GM23338 (cell line): ENCODE results near the gene KCNK16. TPM values are rescaled to one million over a fixed set of nuclear protein-coding genes. Genes with fewer than 3 reads are reported as not detected.

Experiments
- ATAC-seq: fragments of 200-7000 bp; cut with Tn5 transposase; 3 replicates; pipeline ENCODE4 v1.9.1; 2020
- DNase-seq: peaks from one replicate; pipeline ENCODE4 v3.0.0-alpha.2; 2015; ENCODE audit warnings: low spot score
- H2AFZ ChIP-seq: fragments of 200-600 bp; sonication (generic); 2 replicates; pipeline ENCODE4 v1.8.0; 2016; ENCODE audit warnings: antibody characterized with exemption, mild to moderate bottlenecking, moderate library complexity
- H3F3A ChIP-seq: fragments of 200-600 bp; sonication (generic); replicated peaks from 2 replicates; pipeline ENCODE4 v1.8.0; 2017; ENCODE audit warnings: antibody characterized with exemption, mixed run types, low read depth
- H3K27ac ChIP-seq: fragments of 200-600 bp; sonication (generic); 2 replicates; pipeline ENCODE4 v1.6.1; 2016; ENCODE audit warnings: low read depth
- H3K27me3 ChIP-seq: fragments of 200-600 bp; sonication (generic); 2 replicates; pipeline ENCODE4 v1.8.0; 2016; ENCODE audit warnings: mild to moderate bottlenecking, mixed run types, moderate library complexity; ENCODE audit not compliant: insufficient read depth
- H3K36me3 ChIP-seq: fragments of 200-600 bp; sonication (generic); 2 replicates; pipeline ENCODE4 v1.8.0; 2016; ENCODE audit warnings: mild to moderate bottlenecking; ENCODE audit not compliant: insufficient read depth
- H3K4me1 ChIP-seq: fragments of 200-600 bp; sonication (generic); 2 replicates; pipeline ENCODE4 v1.8.0; 2016; ENCODE audit warnings: mild to moderate bottlenecking, moderate library complexity; ENCODE audit not compliant: insufficient read depth
- H3K4me2 ChIP-seq: fragments of 200-600 bp; sonication (generic); 2 replicates; pipeline ENCODE4 v1.7.1; 2017; ENCODE audit warnings: mixed run types
- H3K4me3 ChIP-seq: fragments of 200-600 bp; sonication (generic); 2 replicates; pipeline ENCODE4 v1.6.1; 2016; ENCODE audit warnings: mixed run types
- H3K79me2 ChIP-seq: fragments of 200-600 bp; sonication (generic); replicated peaks from 2 replicates; pipeline ENCODE4 v1.8.0; 2017; ENCODE audit warnings: mild to moderate bottlenecking; ENCODE audit not compliant: insufficient read depth
- H3K9me2 ChIP-seq: fragments of 200-600 bp; sonication (generic); 2 replicates; pipeline ENCODE4 v1.8.0; 2017; ENCODE audit not compliant: insufficient read depth
- H4K20me1 ChIP-seq: fragments of 200-600 bp; sonication (generic); replicated peaks from 2 replicates; pipeline ENCODE4 v1.8.0; 2017; ENCODE audit warnings: mild to moderate bottlenecking; ENCODE audit not compliant: insufficient read depth
- H3K27ac Mint-ChIP-seq: 2 replicates; pipeline ENCODE4 v1.8.0; 2020; ENCODE audit warnings: inconsistent platforms, mild to moderate bottlenecking, moderate library complexity, mixed read lengths
- H3K27me3 Mint-ChIP-seq: 3 replicates; pipeline ENCODE4 v1.8.0; 2022; ENCODE audit warnings: low read depth, mild to moderate bottlenecking, moderate library complexity, mixed read lengths, inconsistent platforms; ENCODE audit not compliant: insufficient read depth, poor library complexity
- H3K36me3 Mint-ChIP-seq: 3 replicates; pipeline ENCODE4 v1.8.0; 2021; ENCODE audit warnings: low read depth, mild to moderate bottlenecking, inconsistent platforms, moderate library complexity, mixed read lengths
- H3K4me1 Mint-ChIP-seq: 3 replicates; pipeline ENCODE4 v1.8.0; 2020; ENCODE audit warnings: mild to moderate bottlenecking, inconsistent platforms, mixed read lengths
- H3K4me3 Mint-ChIP-seq: 3 replicates; pipeline ENCODE4 v1.8.0; 2021; ENCODE audit warnings: moderate library complexity, mild to moderate bottlenecking, inconsistent platforms, mixed read lengths
- H3K9me3 Mint-ChIP-seq: 3 replicates; pipeline ENCODE4 v1.8.0; 2020; ENCODE audit warnings: moderate library complexity, mild to moderate bottlenecking, inconsistent platforms, mixed read lengths
- CTCF ChIP-seq, 2 experiments: fragments of 200-600 bp in 1 of 2; sonication (generic) in 1 of 2; conservative IDR thresholded peaks; 2 replicates each; pipeline versions ENCODE4 v1.5.1 to v1.6.1; 2016 to 2017; ENCODE audit warnings: antibody characterized with exemption in 2 of 2, low read depth in 2 of 2, mild to moderate bottlenecking in 2 of 2, moderate library complexity in 1 of 2
- JUNB ChIP-seq: IDR thresholded peaks from one replicate; pipeline ENCODE4 v1.6.1; 2016; ENCODE audit warnings: antibody characterized with exemption; ENCODE audit not compliant: unreplicated experiment
- NANOG ChIP-seq: IDR thresholded peaks from 2 replicates; pipeline ENCODE4 v1.6.1; 2016; ENCODE audit warnings: antibody characterized with exemption, borderline replicate concordance
- ZNF462 ChIP-seq: fragments of 250-450 bp; sonication (Bioruptor Pico); IDR thresholded peaks from 2 replicates; pipeline ENCODE4 v1.5.0; 2020; ENCODE audit warnings: mild to moderate bottlenecking, moderate library complexity
- polyA plus RNA-seq: library from polyadenylated mRNA; unstranded; fragments of >200 nt; fragmentation: Nextera tagmentation; extraction: Ambion mirVana; gene quantifications from 2 replicates; pipeline ENCODE4 v1.2.1, GENCODE V29; 2016
- total RNA-seq: library from RNA; depleted of rRNA; stranded (reverse); fragments of >200 nt; shearing (Covaris generic); gene quantifications from 2 replicates; pipeline ENCODE4 v1.2.3, GENCODE V29; 2014

KCNK16 gene
- total and polyA plus RNA-seq, 2 experiments from 2014 or later, result not detected

- Histone ChIP-seq H3K4me1 (no peaks in the 10 kb centered on the region), H4K20me1 (no peaks in the 10 kb centered on the region), H2AFZ (no peak overlapping the region), H3K4me3 (no peak overlapping the region), H3K9me2 (no peaks in the 10 kb centered on the region), H3K27me3 (no peaks in the 10 kb centered on the region), H3K36me3 (no peaks in the 10 kb centered on the region), H3K27ac (no peak overlapping the region), H3F3A (no peaks in the 10 kb centered on the region), H3K4me2 (no peak overlapping the region), H3K79me2 (no peaks in the 10 kb centered on the region)
- no peak for TF ChIP-seq NANOG
- no peak for TF ChIP-seq CTCF (conservative IDR thresholded peaks at IDR 0.05; ENCODE audit: low read depth in 2 of 2)
- no peak for TF ChIP-seq ZNF462
- no peak for TF ChIP-seq JUNB
- H3K4me3 Mint-ChIP-seq, result no peak overlapping the region
- H3K4me1 Mint-ChIP-seq, result peaks cover 8% of the 10 kb centered on the region; the same call in 2 of the 3 replicates
- ATAC-seq, result no peak
- DNase-seq, result no peak
- no peaks in the 10 kb centered on the region for H3K9me3 Mint-ChIP-seq
- peaks cover 6% of the 10 kb centered on the region for H3K27me3 Mint-ChIP-seq
- no peak overlapping the region for H3K27ac Mint-ChIP-seq
- no peaks in the 10 kb centered on the region for H3K36me3 Mint-ChIP-seq
Measured at GRCh38 chr6:39360378-39360777, 37.9 kb upstream of the KCNK16 start.
